Daoy (cell line): Measurements from ENCODE around the gene SYNDIG1. TPM values are rescaled to one million over a fixed set of nuclear protein-coding genes. Genes with fewer than 3 reads are reported as not detected.

Experiments
- DNase-seq: peaks from one replicate; pipeline ENCODE4 v3.0.0-alpha.2; 2015; ENCODE audit warnings: low read depth
- total RNA-seq: library from RNA; depleted of rRNA; stranded (reverse); fragments of >200 nt; shearing (Covaris generic); gene quantifications from 2 replicates; pipeline ENCODE4 v1.2.3, GENCODE V29; 2014

The SYNDIG1 gene
- total RNA-seq, 1 experiment from 2014 or later: 0.91 TPM

GRCh38 chr20:24672886-24673677 lies 203.7 kb downstream of the SYNDIG1 start:
- peak; percentile 66 for DNase-seq

GRCh38 chr20:24673678-24674570 lies 204.5 kb downstream of the SYNDIG1 start:
- DNase-seq: peak; percentile 14

- DNase-seq: no peak
Observed at GRCh38 chr20:24674921-24675605, 205.6 kb downstream of the SYNDIG1 start.

GRCh38 chr20:24675651-24676352 lies 206.4 kb downstream of the SYNDIG1 start:
- DNase-seq: no peak

- no peak for DNase-seq
Observed at GRCh38 chr20:24676353-24676977, 207.0 kb downstream of the SYNDIG1 start.

- DNase-seq: no peak
Observed at GRCh38 chr20:24676978-24677370, 207.5 kb downstream of the SYNDIG1 start.

GRCh38 chr20:24677626-24678315 lies 208.3 kb downstream of the SYNDIG1 start:
- no peak for DNase-seq

GRCh38 chr20:24678351-24679106 lies 209.1 kb downstream of the SYNDIG1 start:
- DNase-seq: no peak

- DNase-seq: no peak
Observed at GRCh38 chr20:24679448-24680047, 210.1 kb downstream of the SYNDIG1 start.

GRCh38 chr20:24681634-24682495 lies 212.4 kb downstream of the SYNDIG1 start:
- DNase-seq: no peak

- DNase-seq: no peak
Observed at GRCh38 chr20:24682496-24682985, 213.1 kb downstream of the SYNDIG1 start.

- DNase-seq: no peak
Observed at GRCh38 chr20:24683676-24684075, 214.2 kb downstream of the SYNDIG1 start.

GRCh38 chr20:24684421-24684871 lies 215.0 kb downstream of the SYNDIG1 start:
- no peak for DNase-seq

GRCh38 chr20:24684956-24685691 lies 215.7 kb downstream of the SYNDIG1 start:
- no peak for DNase-seq

- no peak for DNase-seq
Observed at GRCh38 chr20:24685736-24686135, 216.3 kb downstream of the SYNDIG1 start.

GRCh38 chr20:24686156-24686555 lies 216.7 kb downstream of the SYNDIG1 start:
- no peak for DNase-seq

- no peak for DNase-seq
Observed at GRCh38 chr20:24690408-24690807, 221.0 kb downstream of the SYNDIG1 start.
